ENCODE data around the gene RAPGEF4. TPM values are rescaled to one million over a fixed set of nuclear protein-coding genes. Genes with fewer than 3 reads are reported as not detected.

The RAPGEF4 gene
- total RNA-seq, 1 experiment from 2014 or later: 1.4 TPM

DNA sequence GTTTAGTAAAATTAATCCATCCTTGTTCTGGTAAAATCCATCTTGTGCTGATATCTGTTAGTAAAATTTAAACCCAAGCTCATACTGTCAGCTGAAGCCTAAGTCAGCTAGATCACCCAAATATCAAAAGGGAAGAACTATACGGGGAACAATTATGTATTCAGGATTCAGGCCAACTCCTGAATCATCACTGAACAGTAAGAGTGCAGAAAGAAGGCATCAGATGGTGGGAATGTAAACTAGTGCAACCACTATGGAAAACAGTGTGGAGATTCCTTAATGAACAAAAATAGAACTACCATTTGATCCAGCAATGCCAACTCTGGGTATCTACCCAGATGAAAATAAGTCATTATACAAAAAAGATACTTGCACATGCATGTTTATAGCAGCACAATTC, 81.8 kb downstream of the RAPGEF4 start:
- no peaks in the 10 kb centered on the region for H3K4me1 Mint-ChIP-seq
- no peaks in the 10 kb centered on the region for H3K27me3 Mint-ChIP-seq (ENCODE audit: low read depth)
- Histone ChIP-seq H4K5ac (ENCODE audit: insufficient read length, low read depth, low read length) (no peak overlapping the region), H2BK5ac (ENCODE audit: insufficient read length, low read length) (no peak overlapping the region), H4K20me1 (ENCODE audit: control insufficient read depth, insufficient read depth, insufficient read length) (no peaks in the 10 kb centered on the region), H3K18ac (ENCODE audit: insufficient read length, low read depth, low read length) (no peak overlapping the region), H3K79me2 (ENCODE audit: insufficient read depth, low read length) (no peaks in the 10 kb centered on the region), H2AK5ac (ENCODE audit: insufficient read length, low read length) (no peak overlapping the region), H3T11ph (ENCODE audit: low read length) (no peak overlapping the region), H3K56ac (ENCODE audit: insufficient read length, low read depth, low read length) (no peak overlapping the region), H2BK12ac (ENCODE audit: insufficient read length, low read depth, low read length) (no peak overlapping the region), H3K9me3 (ENCODE audit: control insufficient read depth, low read depth, low read length) (no peaks in the 10 kb centered on the region), H2AFZ (ENCODE audit: low read length) (no peak overlapping the region), H3K4me2 (ENCODE audit: insufficient read depth, insufficient read length, low read length) (no peak overlapping the region), H3K9ac (ENCODE audit: extremely low read depth, insufficient read length, low read length) (no peak overlapping the region), H3K27me3 (ENCODE audit: insufficient read depth, low read length) (no peaks in the 10 kb centered on the region), H3K79me1 (ENCODE audit: insufficient read depth, low read depth, low read length, poor library complexity, severe bottlenecking) (no peaks in the 10 kb centered on the region), H4K8ac (replicated peaks; ENCODE audit: insufficient read length, low read depth, low read length) (no peak overlapping the region), H3K4me1 (ENCODE audit: insufficient read depth, low read length) (no peaks in the 10 kb centered on the region), H3K23me2 (ENCODE audit: insufficient read length, low read depth, low read length, poor library complexity, severe bottlenecking) (no peaks in the 10 kb centered on the region), H2BK20ac (ENCODE audit: low read depth, low read length, poor library complexity, severe bottlenecking) (no peak overlapping the region), H3K27ac (ENCODE audit: insufficient read length, low read depth, low read length) (no peak overlapping the region), H4K91ac (ENCODE audit: insufficient read length, low read depth, low read length) (no peak overlapping the region), H3K14ac (ENCODE audit: insufficient read depth, low read length) (no peak overlapping the region), H2BK120ac (ENCODE audit: low read depth, low read length, poor library complexity, severe bottlenecking) (no peak overlapping the region), H2BK15ac (ENCODE audit: low read depth, low read length) (no peak overlapping the region), H3K4ac (ENCODE audit: low read depth, low read length) (no peak overlapping the region), H3K23ac (ENCODE audit: insufficient read length, low read depth, low read length) (no peak overlapping the region)
- TF ChIP-seq, protein P1, sequence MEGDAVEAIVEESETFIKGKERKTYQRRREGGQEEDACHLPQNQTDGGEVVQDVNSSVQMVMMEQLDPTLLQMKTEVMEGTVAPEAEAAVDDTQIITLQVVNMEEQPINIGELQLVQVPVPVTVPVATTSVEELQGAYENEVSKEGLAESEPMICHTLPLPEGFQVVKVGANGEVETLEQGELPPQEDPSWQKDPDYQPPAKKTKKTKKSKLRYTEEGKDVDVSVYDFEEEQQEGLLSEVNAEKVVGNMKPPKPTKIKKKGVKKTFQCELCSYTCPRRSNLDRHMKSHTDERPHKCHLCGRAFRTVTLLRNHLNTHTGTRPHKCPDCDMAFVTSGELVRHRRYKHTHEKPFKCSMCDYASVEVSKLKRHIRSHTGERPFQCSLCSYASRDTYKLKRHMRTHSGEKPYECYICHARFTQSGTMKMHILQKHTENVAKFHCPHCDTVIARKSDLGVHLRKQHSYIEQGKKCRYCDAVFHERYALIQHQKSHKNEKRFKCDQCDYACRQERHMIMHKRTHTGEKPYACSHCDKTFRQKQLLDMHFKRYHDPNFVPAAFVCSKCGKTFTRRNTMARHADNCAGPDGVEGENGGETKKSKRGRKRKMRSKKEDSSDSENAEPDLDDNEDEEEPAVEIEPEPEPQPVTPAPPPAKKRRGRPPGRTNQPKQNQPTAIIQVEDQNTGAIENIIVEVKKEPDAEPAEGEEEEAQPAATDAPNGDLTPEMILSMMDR (conservative IDR thresholded peaks at IDR 0.05): no peak
- DNase-seq: no peak
- no peaks in the 10 kb centered on the region for H3K9me3 Mint-ChIP-seq
- H3K4me3 Mint-ChIP-seq: no peak overlapping the region
- no CpG with 5 or more reads among the region's 1 CpG for WGBS (ENCODE audit: extremely low coverage, insufficient read length, low lambda C conversion rate)
- no peak overlapping the region for H3K27ac Mint-ChIP-seq
- H3K36me3 Mint-ChIP-seq (ENCODE audit: insufficient read depth in 1 of 3, low read depth in 3 of 3): no peaks in the 10 kb centered on the region
